Skeletal muscle tissue (tissue), 4 donors: ENCODE data around the gene HOXA1. TPM values are rescaled to one million over a fixed set of nuclear protein-coding genes. Genes with fewer than 3 reads are reported as not detected.

Experiments
- H3K27ac ChIP-seq: one replicate; pipeline ENCODE4 v1.7.0; 2013; ENCODE audit warnings: mild to moderate bottlenecking, low read depth, low read length, inconsistent platforms
- H3K27me3 ChIP-seq, 3 donors: one replicate each; pipeline ENCODE4 v1.7.0; 2013; ENCODE audit warnings: low read length in 3 of 3; ENCODE audit not compliant: control insufficient read depth in 3 of 3, insufficient read depth in 3 of 3
- H3K36me3 ChIP-seq, 3 donors: one replicate each; pipeline ENCODE4 v1.7.0; 2013; ENCODE audit warnings: low read length in 3 of 3; ENCODE audit not compliant: control insufficient read depth in 3 of 3, insufficient read depth in 3 of 3
- H3K4me1 ChIP-seq, 3 donors: one replicate each; pipeline ENCODE4 v1.7.0; 2013; ENCODE audit warnings: low read length in 3 of 3, mild to moderate bottlenecking in 3 of 3; ENCODE audit not compliant: control insufficient read depth in 3 of 3, insufficient read depth in 3 of 3
- H3K4me3 ChIP-seq, 3 donors: one replicate each; pipeline ENCODE4 v1.7.0; 2013; ENCODE audit warnings: low read length in 3 of 3
- H3K9ac ChIP-seq, 3 donors: one replicate each; pipeline ENCODE4 v1.7.0; 2013; ENCODE audit warnings: low read length in 3 of 3, mild to moderate bottlenecking in 3 of 3, moderate library complexity in 2 of 3, low read depth in 1 of 3
- H3K9me3 ChIP-seq, 3 donors: one replicate each; pipeline ENCODE4 v1.7.0; 2013; ENCODE audit warnings: low read length in 3 of 3; ENCODE audit not compliant: control insufficient read depth in 3 of 3
- total RNA-seq: library from RNA; depleted of rRNA; stranded (reverse); fragments of >200 nt; gene quantifications from one replicate; pipeline ENCODE4 v1.2.3, GENCODE V29; 2014
- donor health status: Osteomylitis.

The HOXA1 gene
- total RNA-seq = not detected

DNA sequence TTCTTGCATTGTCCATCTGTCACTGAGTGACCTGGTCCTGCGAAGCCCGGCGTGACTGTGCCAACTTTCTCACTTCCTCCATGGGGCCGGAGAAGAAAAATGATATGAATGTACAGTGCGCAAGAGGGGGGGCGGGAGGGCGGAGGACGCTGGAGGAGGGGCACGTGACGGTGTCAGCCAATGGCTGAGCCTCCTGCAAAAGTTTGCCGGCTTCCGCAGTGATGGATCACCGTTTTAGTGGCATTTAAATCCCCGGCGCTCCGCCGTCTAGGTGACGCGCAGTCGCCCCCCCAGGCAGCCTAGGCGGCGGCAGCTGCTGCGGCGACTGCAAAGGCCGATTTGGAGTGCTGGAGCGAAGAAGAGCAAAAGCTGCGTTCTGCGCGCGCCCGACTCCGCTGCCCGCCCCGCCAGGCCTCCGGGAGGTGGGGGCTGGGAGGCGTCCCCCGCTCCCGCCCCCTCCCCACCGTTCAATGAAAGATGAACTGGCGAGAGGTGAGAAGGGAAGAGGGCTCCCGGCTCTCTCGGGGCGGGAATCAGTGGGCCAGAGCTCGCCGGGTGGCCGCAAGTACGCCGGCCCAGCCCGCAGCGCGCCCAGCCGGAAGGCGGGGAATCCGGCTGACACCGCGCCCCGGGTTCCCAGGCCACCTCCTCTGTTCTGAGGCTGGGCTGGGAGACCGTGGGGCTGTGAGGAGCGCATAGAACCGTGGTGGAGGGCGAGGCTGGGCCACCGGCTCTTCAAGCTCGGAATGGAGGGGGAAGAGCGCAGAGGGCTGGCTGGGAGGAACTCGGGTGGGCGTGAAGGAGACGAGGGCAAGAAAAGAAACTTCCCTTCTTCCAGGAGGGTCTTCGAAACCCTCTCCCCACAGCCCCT lies at the start of gene HOXA1:
Gene HOXA1, minus strand, starts transcription at position 104 of the 871 bp plus-strand sequence. Its CDS starts 88 bp downstream, at position 16.
- Histone ChIP-seq H3K36me3 (peaks cover 0 to 6% (median 0%) of the 10 kb centered on the region in 3 donors), H3K9ac (peak within 1 kb of the TSS; percentile 87 to 89 (median 88)), H3K27me3 (peaks cover 0 to 2% (median 0%) of the 10 kb centered on the region in 3 donors), H3K4me3 (peak within 1 kb of the TSS; percentile 86 to 90 (median 89)), H3K9me3 (no peaks in the 10 kb centered on the region), H3K27ac (peak within 1 kb of the TSS; percentile 80), H3K4me1 (peaks cover 13 to 24% (median 21%) of the 10 kb centered on the region in 3 donors)

DNA sequence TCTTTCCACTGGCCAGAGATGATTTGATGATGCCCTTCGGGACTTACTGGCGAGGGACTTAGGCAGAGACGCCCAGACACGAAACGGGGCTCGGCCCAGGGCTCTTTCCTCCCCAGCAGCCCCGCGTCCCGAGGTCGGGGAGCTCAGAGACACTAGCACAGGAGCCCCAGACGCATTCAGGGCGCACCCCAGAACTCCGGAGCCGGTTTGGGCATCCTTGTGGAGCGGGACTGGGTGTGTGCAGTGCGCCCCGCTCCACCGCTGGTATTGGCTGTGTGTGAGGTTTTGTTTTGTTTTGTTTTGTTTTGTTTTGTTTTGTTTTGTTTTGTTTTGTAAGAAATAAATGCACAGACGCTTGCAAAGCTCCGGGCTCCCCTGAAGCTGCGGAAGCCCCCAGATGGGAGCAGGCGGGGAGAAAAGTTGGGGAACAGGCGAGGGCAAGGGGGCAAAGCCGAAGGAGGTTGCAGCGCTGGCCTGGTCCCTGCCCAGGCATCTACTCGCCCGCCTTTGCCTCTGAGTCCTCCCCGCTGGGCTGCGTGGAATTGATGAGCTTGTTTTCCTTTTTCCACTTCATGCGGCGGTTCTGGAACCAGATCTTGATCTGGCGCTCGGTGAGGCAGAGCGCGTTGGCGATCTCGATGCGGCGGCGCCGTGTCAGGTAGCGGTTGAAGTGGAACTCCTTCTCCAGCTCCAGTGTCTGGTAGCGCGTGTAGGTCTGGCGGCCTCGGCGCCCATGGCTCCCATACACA lies 49.5 kb upstream of the HOXA1 start:
- no peaks in the 10 kb centered on the region for H3K9me3 ChIP-seq
- peaks cover 30 to 37% (median 35%) of the 10 kb centered on the region in 3 donors for H3K4me1 ChIP-seq
- no peaks in the 10 kb centered on the region for H3K27me3 ChIP-seq
- H3K27ac ChIP-seq = no peak overlapping the region
- H3K9ac ChIP-seq = no peak overlapping the region
- no peak overlapping the region for H3K4me3 ChIP-seq
- H3K36me3 ChIP-seq = peaks cover 17 to 44% (median 27%) of the 10 kb centered on the region in 3 donors

DNA sequence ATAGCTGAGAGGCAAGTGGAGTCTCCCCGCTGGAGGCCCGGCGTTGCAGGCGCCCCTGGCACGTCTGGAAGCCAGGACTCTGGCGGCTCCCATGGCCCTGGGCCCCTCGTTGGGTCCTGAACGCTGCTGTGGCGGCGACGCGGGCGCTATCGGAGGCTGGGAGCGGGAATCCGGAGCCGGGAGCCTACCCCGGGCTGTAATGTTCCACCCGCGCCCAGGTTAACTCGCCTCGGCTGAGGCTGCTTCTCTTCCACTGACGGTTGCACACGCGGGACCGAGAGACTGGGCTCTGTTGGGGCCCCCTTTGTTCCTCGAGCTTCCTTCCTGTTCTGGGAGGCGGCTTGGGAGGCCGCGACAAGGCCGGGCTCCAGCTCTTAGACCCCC lies 49.0 kb upstream of the HOXA1 start:
- Histone ChIP-seq H3K4me1 (peaks cover 26 to 31% (median 30%) of the 10 kb centered on the region in 3 donors), H3K27me3 (no peaks in the 10 kb centered on the region), H3K27ac (no peak overlapping the region), H3K4me3 (no peak overlapping the region), H3K9ac (no peak overlapping the region), H3K9me3 (no peaks in the 10 kb centered on the region), H3K36me3 (peaks cover 17 to 44% (median 27%) of the 10 kb centered on the region in 3 donors)

DNA sequence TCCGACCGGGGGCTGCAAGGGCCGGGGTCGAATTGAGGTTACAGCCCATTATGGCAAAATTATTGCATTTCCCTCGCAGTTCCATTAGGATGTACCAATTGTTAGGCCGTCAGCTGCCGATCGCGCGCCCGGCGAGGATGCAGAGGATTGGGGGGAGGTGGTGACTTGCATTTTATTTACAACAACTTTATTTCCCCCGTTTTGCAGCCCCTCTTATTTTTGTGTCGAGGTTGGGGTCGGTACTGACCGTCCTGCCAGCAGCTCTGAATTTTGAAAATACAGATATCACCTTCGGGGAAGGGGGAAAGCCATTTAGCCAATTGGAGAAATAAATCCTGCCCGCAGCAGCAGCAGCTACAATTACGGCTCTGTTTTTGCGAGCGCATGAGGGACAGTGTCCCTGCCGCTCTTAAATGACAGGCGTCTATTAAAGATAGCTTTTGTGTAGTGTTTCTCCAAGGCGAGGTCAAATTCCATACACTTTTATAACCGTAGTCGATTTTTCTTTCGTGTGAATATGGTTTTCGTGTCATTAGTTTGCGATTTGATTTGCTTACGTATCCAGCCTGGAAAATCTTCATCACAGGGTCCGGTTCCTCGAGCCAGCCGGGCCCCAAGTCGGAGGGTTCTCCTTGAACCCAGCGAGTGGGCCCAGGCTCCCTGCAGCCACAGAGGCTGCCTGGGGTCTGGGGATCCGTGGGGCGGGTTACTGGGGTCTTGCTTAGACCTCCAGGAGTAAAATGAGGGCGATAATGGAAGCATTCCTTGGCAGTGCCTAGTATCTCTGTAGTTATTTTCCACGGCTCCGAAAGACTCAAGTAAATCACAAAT lies 48.4 kb upstream of the HOXA1 start:
- no peak overlapping the region for H3K27ac ChIP-seq
- no peaks in the 10 kb centered on the region for H3K9me3 ChIP-seq
- H3K27me3 ChIP-seq = no peaks in the 10 kb centered on the region
- no peak overlapping the region for H3K4me3 ChIP-seq
- H3K4me1 ChIP-seq = peaks cover 23 to 26% (median 25%) of the 10 kb centered on the region in 3 donors
- H3K9ac ChIP-seq = no peak overlapping the region
- peaks cover 17 to 46% (median 28%) of the 10 kb centered on the region in 3 donors for H3K36me3 ChIP-seq

DNA sequence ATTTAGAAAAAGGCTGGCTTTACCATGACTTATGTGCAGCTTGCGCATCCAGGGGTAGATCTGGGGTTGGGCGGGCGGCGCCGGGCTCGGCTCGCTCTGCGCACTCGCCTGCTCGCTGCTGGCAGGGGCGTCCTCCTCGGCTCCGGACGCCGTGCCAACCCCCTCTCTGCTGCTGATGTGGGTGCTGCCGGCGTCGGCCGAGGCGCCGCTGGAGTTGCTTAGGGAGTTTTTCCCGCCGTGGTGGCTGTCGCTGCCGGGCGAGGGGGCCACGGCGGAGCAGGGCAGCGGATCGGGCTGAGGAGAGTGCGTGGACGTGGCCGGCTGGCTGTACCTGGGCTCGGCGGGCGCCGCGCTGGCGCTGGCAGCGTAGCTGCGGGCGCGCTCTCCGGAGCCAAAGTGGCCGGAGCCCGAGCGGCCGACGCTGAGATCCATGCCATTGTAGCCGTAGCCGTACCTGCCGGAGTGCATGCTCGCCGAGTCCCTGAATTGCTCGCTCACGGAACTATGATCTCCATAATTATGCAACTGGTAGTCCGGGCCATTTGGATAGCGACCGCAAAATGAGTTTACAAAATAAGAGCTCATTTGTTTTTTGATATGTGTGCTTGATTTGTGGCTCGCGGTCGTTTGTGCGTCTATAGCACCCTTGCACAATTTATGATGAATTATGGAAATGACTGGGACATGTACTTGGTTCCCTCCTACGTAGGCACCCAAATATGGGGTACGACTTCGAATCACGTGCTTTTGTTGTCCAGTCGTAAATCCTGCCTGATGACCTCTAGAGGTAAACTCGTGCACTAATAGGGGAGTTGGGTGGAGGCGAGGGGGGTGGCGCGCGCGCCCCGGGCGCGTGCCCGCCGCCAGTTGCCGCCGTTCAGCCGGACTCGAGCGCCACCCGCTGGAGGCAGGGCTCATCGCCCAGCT lies 47.5 kb upstream of the HOXA1 start, which contains the start of gene HOXA5:
Gene HOXA5, minus strand, starts transcription at position 659 of the 927 bp plus-strand sequence. Its CDS starts 74 bp downstream, at position 585.
- H3K27me3 ChIP-seq = no peaks in the 10 kb centered on the region
- no peaks in the 10 kb centered on the region for H3K9me3 ChIP-seq
- peaks cover 14 to 21% (median 17%) of the 10 kb centered on the region in 3 donors for H3K4me1 ChIP-seq
- peaks cover 17 to 49% (median 28%) of the 10 kb centered on the region in 3 donors for H3K36me3 ChIP-seq
- H3K27ac ChIP-seq = no peak within 1 kb of the TSS
- peak within 1 kb of the TSS; percentile 49 to 63 (median 61) for H3K4me3 ChIP-seq
- peak within 1 kb of the TSS in 1 of 3 donors; percentile 60 for H3K9ac ChIP-seq

DNA sequence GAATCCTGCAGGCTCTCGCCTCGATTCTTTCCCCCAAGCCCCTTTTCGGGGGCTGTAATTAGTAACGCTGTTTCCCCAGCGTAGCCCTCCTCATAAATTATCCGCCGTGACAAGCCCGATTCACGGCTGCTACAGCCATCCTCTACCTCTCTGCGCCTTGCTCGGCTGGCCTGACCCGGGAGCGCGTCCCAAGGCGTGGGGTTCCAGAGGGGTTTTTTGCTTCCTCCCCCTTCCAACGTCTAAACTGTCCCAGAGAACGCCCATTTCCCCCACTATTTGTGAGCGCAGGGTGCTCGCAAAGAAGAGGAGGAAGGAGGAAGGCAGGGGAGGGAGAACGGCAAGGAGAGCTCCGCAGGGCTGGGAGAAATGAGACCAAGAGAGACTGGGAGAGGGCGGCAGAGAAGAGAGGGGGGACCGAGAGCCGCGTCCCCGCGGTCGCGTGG lies 46.8 kb upstream of the HOXA1 start:
- Histone ChIP-seq H3K36me3 (peaks cover 17 to 49% (median 28%) of the 10 kb centered on the region in 3 donors), H3K9me3 (no peaks in the 10 kb centered on the region), H3K4me3 (peak overlapping the region; percentile 49 to 63 (median 61)), H3K4me1 (peaks cover 10 to 18% (median 14%) of the 10 kb centered on the region in 3 donors), H3K9ac (peak overlapping the region in 1 of 3 donors; percentile 60), H3K27me3 (no peaks in the 10 kb centered on the region), H3K27ac (no peak overlapping the region)

DNA sequence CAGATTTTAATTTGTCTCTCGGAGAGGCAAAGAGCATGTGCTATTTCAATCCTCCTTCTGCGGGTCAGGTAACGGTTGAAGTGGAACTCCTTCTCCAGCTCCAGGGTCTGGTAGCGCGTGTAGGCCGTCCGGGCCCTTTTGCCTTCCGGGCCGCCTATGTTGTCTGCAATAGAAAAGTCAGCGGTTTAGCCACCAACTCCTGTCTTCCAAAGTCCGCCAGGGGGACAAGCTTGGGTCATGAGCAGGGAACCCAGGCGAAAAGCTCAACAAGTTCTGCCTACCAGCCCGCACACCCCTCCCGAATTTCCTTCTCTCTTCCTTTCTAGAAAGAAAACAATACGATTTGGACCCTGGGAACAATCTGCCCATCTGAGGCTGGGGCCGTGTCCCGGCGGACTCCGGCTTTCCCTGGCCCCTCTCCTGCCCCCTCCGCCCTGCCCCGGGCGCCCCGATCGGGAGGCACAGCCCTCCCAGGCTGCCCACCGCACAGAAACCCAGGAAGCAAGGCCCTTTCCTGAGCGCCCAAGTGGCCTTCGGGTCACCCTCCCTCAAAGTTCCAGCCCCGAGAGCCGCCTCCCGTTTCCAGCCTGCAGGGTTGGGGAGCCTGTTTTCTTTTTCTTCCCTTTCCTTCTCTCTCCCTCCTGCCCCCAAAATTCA lies 46.3 kb upstream of the HOXA1 start:
- no peak overlapping the region for H3K27ac ChIP-seq
- H3K27me3 ChIP-seq = no peaks in the 10 kb centered on the region
- peaks cover 17 to 49% (median 28%) of the 10 kb centered on the region in 3 donors for H3K36me3 ChIP-seq

DNA sequence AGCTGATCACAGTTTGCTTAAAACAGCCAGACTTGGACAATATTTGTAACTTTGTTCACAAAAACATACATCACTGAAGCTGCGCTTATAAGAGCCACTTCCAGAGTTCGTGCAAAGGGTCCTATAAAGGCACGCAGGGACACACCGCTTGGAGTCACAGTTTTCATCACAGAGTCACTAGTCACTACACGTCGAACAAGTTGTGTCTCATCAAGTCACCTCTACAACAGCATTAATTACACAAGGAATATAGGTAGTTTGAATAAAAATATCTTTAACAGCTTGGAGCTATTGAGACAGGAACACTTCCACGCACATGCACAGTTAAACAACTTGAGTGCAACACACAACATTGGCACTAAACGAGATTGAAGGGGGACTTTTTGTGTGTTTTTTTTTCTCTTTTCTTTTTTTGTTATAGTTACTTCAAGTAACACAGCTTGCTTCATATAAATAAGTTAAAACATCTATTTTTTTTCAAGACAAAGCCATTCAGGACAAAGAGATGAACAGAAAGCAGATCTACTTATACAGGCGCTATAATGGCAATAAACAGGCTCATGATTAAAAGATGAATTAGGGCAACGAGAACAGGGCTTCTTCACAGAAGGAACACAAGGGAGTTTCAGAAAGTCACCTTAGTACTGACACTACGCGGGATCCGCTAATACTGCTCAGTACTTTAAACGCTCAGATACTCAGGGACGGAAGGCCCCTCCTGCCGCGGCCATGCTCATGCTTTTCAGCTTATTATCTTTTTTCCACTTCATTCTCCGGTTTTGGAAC lies 45.5 kb upstream of the HOXA1 start:
- Histone ChIP-seq H3K36me3 (peaks cover 17 to 49% (median 28%) of the 10 kb centered on the region in 3 donors), H3K4me3 (peak overlapping the region in 1 of 3 donors; percentile 61), H3K9me3 (no peaks in the 10 kb centered on the region), H3K27ac (no peak overlapping the region), H3K4me1 (peaks cover 7 to 15% (median 10%) of the 10 kb centered on the region in 3 donors), H3K9ac (no peak overlapping the region), H3K27me3 (no peaks in the 10 kb centered on the region)

More for the DNA sequence above, 46.3 kb upstream of the HOXA1 start:
- peaks cover 7 to 14% (median 9%) of the 10 kb centered on the region in 3 donors for H3K4me1 ChIP-seq
- H3K9ac ChIP-seq = peak overlapping the region in 1 of 3 donors; percentile 60
- H3K4me3 ChIP-seq = peak overlapping the region; percentile 29 to 61 (median 49)
- no peaks in the 10 kb centered on the region for H3K9me3 ChIP-seq
